K562 (cell line): ENCODE data around the gene RMC1. TPM values are rescaled to one million over a fixed set of nuclear protein-coding genes. Genes with fewer than 3 reads are reported as not detected.

Experiments used
- ATAC-seq: fragments of 200-7000 bp; cut with Tn5 transposase; 3 replicates; pipeline ENCODE4 v1.9.1; 2020; ENCODE audit warnings: moderate library complexity
- Bru-seq: library from RNA; stranded (reverse); fragments of 400-500 nt; gene quantifications from one replicate; lab custom pipeline; 2021; lab: Mats Ljungman, UMichigan
- BruChase-seq, 2 experiments: library from RNA; stranded (reverse); fragments of 400-500 nt; gene quantifications; one replicate each; lab custom pipeline; 2021; lab: Mats Ljungman, UMichigan
- BruUV-seq: library from RNA; stranded (reverse); fragments of 400-500 nt; replicated peaks from 2 replicates; lab custom pipeline; 2021; lab: Mats Ljungman, UMichigan
- CTCF ChIA-PET: fragments of 300-600 bp; formaldehyde crosslinking; extraction: SDS; loops from one replicate; lab custom pipeline; 2021; ENCODE audit warnings: low intra/inter-chr PET ratio; lab: Yijun Ruan, JAX
- POLR2A ChIA-PET: fragments of 300-600, 350-650 bp; sonication (Branson Sonifier 250); formaldehyde crosslinking; extraction: SDS; loops from one replicate; lab custom pipeline; 2021; ENCODE audit warnings: antibody characterized with exemption, inconsistent platforms; lab: Yijun Ruan, JAX
- DNase-seq, 4 experiments: peaks; one replicate each; pipeline versions ENCODE4 v3.0.0 to v3.0.0-alpha.2; 2011 to 2018; ENCODE audit warnings: low spot score in 3 of 4, mixed read lengths in 3 of 4; ENCODE audit errors: extremely low read depth in 1 of 4
- FAIRE-seq: peaks from 2 replicates; lab custom pipeline; 2011; peaks lifted over from hg19 to GRCh38; lab: Jason Lieb, UNC
- H2AFZ ChIP-seq: 2 replicates; pipeline ENCODE4 v1.6.0; 2011; ENCODE audit warnings: low read depth, low read length, control low read depth, inconsistent platforms
- H3K27ac ChIP-seq: fragments of 200-600 bp; 3 replicates; pipeline ENCODE4 v1.8.0; 2011; ENCODE audit warnings: low read depth, mild to moderate bottlenecking, control low read depth, inconsistent platforms, low read length, moderate library complexity, mixed read lengths; ENCODE audit errors: extremely low read depth
- H3K27me3 ChIP-seq, 2 experiments: fragments of 300-600 bp in 1 of 2; 2 replicates in 1 of 2; 3 replicates in 1 of 2; pipeline versions ENCODE4 v1.6.0 to v1.8.0; 2011; ENCODE audit warnings: inconsistent platforms in 2 of 2, low read length in 2 of 2, mild to moderate bottlenecking in 1 of 2, mixed read lengths in 1 of 2, moderate library complexity in 1 of 2; ENCODE audit not compliant: control insufficient read depth in 2 of 2, insufficient read depth in 2 of 2
- H3K36me3 ChIP-seq: fragments of 300-600 bp; 3 replicates; pipeline ENCODE4 v1.8.0; 2011; ENCODE audit warnings: mild to moderate bottlenecking, low read length, inconsistent platforms; ENCODE audit not compliant: control insufficient read depth, insufficient read depth
- H3K4me1 ChIP-seq, 2 experiments: fragments of 200-600 bp in 1 of 2; replicated peaks in 1 of 2; 2 replicates in 1 of 2; 3 replicates in 1 of 2; pipeline versions ENCODE4 v1.5.1 to v1.8.0; 2011; ENCODE audit warnings: inconsistent platforms in 2 of 2, low read length in 2 of 2, mild to moderate bottlenecking in 1 of 2, mixed read lengths in 1 of 2, moderate library complexity in 1 of 2; ENCODE audit not compliant: control insufficient read depth in 2 of 2, insufficient read depth in 2 of 2
- H3K4me2 ChIP-seq: 2 replicates; pipeline ENCODE4 v1.6.1; 2011; ENCODE audit warnings: low read length, control low read depth, inconsistent platforms, mixed read lengths; ENCODE audit not compliant: insufficient read depth
- H3K4me3 ChIP-seq: fragments of 200-600 bp; sonication (generic), shearing (Covaris generic); 2 replicates; pipeline ENCODE4 v1.5.1; 2016; ENCODE audit warnings: control low read depth, inconsistent platforms
- H3K79me2 ChIP-seq: fragments of 200-600 bp; 3 replicates; pipeline ENCODE4 v1.8.0; 2011; ENCODE audit warnings: low read length, inconsistent platforms; ENCODE audit not compliant: control insufficient read depth, insufficient read depth
- H3K9ac ChIP-seq, 2 experiments: 2 replicates each; pipeline versions ENCODE4 v1.6.0 to v1.6.1; 2011; ENCODE audit warnings: low read depth in 2 of 2, low read length in 2 of 2, control low read depth in 1 of 2, inconsistent platforms in 1 of 2, mild to moderate bottlenecking in 1 of 2, mixed read lengths in 1 of 2; ENCODE audit not compliant: insufficient read depth in 1 of 2
- H3K9me1 ChIP-seq: one replicate; pipeline ENCODE4 v1.6.0; 2011; ENCODE audit warnings: inconsistent platforms, mild to moderate bottlenecking, low read length, moderate library complexity; ENCODE audit not compliant: control insufficient read depth, insufficient read depth
- H3K9me3 ChIP-seq: replicated peaks from 2 replicates; pipeline ENCODE4 v1.5.1; 2011; ENCODE audit warnings: low read depth, low read length, inconsistent platforms; ENCODE audit not compliant: control insufficient read depth, insufficient read depth
- H4K20me1 ChIP-seq: replicated peaks from 2 replicates; pipeline ENCODE4 v1.6.1; 2011; ENCODE audit warnings: low read length, inconsistent platforms, mixed read lengths; ENCODE audit not compliant: control insufficient read depth, insufficient read depth
- ARID2 ChIP-seq: fragments of 450-650 bp; IDR thresholded peaks from 2 replicates; pipeline ENCODE4 v1.6.1; 2017; ENCODE audit warnings: antibody characterized with exemption, mild to moderate bottlenecking
- BRD4 ChIP-seq: fragments of 200-600 bp; sonication (generic); IDR thresholded peaks from 2 replicates; pipeline ENCODE4 v1.6.1; 2017; ENCODE audit warnings: inconsistent platforms
- CCAR2 ChIP-seq: fragments of 200-400 bp; formaldehyde crosslinking; IDR thresholded peaks from 2 replicates; pipeline ENCODE4 v1.6.1; 2017; ENCODE audit warnings: mild to moderate bottlenecking, low read depth, low read length
- CHD4 ChIP-seq: fragments of 200-600 bp; sonication (generic); IDR thresholded peaks from 3 replicates; pipeline ENCODE4 v1.6.1; 2012; ENCODE audit warnings: low read depth, mild to moderate bottlenecking, mixed read lengths, low read length, inconsistent platforms; ENCODE audit not compliant: insufficient read depth, insufficient replicate concordance, poor library complexity, severe bottlenecking
- E2F1 ChIP-seq: sonication (generic); formaldehyde crosslinking; IDR thresholded peaks from 2 replicates; pipeline ENCODE4 v1.8.1; 2023; ENCODE audit warnings: mild to moderate bottlenecking, missing genetic modification reagents, moderate library complexity
- EWSR1 ChIP-seq: fragments of 450-650 bp; IDR thresholded peaks from 2 replicates; pipeline ENCODE4 v1.6.1; 2018; ENCODE audit warnings: borderline replicate concordance, mild to moderate bottlenecking, low read depth, moderate library complexity; ENCODE audit not compliant: partially characterized antibody
- HDAC8 ChIP-seq: fragments of 450-650 bp; IDR thresholded peaks from 2 replicates; pipeline ENCODE4 v1.6.1; 2016; ENCODE audit warnings: mild to moderate bottlenecking, missing genetic modification characterization, moderate library complexity, missing compliant biosample characterization
- KLF6 ChIP-seq: fragments of 250-450 bp; sonication (Bioruptor Pico); IDR thresholded peaks from 2 replicates; pipeline ENCODE4 v1.4.0; 2020; ENCODE audit warnings: mild to moderate bottlenecking, moderate library complexity, borderline replicate concordance
- NCOA6 ChIP-seq: fragments of 450-650 bp; IDR thresholded peaks from 2 replicates; pipeline ENCODE4 v1.6.1; 2017; ENCODE audit warnings: mild to moderate bottlenecking
- PHF20 ChIP-seq: fragments of 450-650 bp; IDR thresholded peaks from 2 replicates; pipeline ENCODE4 v1.6.1; 2018; ENCODE audit not compliant: partially characterized antibody
- PTBP1 ChIP-seq: fragments of 200-400 bp; formaldehyde crosslinking; IDR thresholded peaks from 2 replicates; pipeline ENCODE4 v1.6.1; 2017; ENCODE audit warnings: low read depth, low read length
- RFX5 ChIP-seq: IDR thresholded peaks from 2 replicates; pipeline ENCODE4 v1.6.1; 2011; ENCODE audit warnings: low read depth, mild to moderate bottlenecking, improper control_type of control experiment, low read length
- TSC22D4 ChIP-seq: fragments of 450-650 bp; IDR thresholded peaks from 2 replicates; pipeline ENCODE4 v1.6.1; 2016; ENCODE audit warnings: missing genetic modification characterization, missing biosample characterization, control low read depth
- ZNF444 ChIP-seq: fragments of 250-450 bp; sonication (Bioruptor Pico); IDR thresholded peaks from 2 replicates; pipeline ENCODE4 v1.4.0; 2020; ENCODE audit warnings: mild to moderate bottlenecking, moderate library complexity
- ZSCAN29 ChIP-seq: fragments of 450-650 bp; IDR thresholded peaks from 2 replicates; pipeline ENCODE4 v1.6.1; 2017
- whole genome bisulfite sequencing: fragments of 100-300 bp; shearing (Covaris generic); methylation state at CpG from one replicate; pipeline ENCODE4 v1.1.6; 2016; ENCODE audit warnings: low coverage, mixed read lengths; ENCODE audit not compliant: insufficient coverage; ENCODE audit errors: missing lambda C conversion rate; 5-methylcytosine and 5-hydroxymethylcytosine counted together
- in situ Hi-C: fragments of 300-500 bp; cut with MboI; formaldehyde crosslinking; loops from 4 replicates; pipeline ENCODE4 v1.15.0; 2018; ENCODE audit warnings: inconsistent platforms, mixed read lengths
- intact Hi-C: fragments of 100-400 bp; cut with micrococcal nuclease; formaldehyde crosslinking; loops from 2 replicates; pipeline ENCODE4 v1.14.2; 2022
- long read RNA-seq, 3 experiments: library from polyadenylated mRNA in 2 of 3; library from RNA in 1 of 3; unstranded in 2 of 3; stranded (forward) in 1 of 3; transcript quantifications; one replicate each; pipeline ENCODE4 v2.0.0, GENCODE V29; 2019 to 2022
- polyA minus RNA-seq, 3 experiments: library from RNA; depleted of rRNA, polyadenylated mRNA; stranded (reverse); fragments of >200 nt; gene quantifications; 2 replicates each; pipeline ENCODE4 v1.2.3, GENCODE V29; 2011
- polyA plus RNA-seq, 8 experiments: library from polyadenylated mRNA; depleted of rRNA in 4 of 8; stranded (reverse) in 5 of 8; unstranded in 3 of 8; fragments of >200 nt; fragmentation: Nextera tagmentation in 2 of 8; fragmentation: Illumina TruSeq in 1 of 8; extraction: Ambion mirVana in 2 of 8; extraction: Trizol in 1 of 8; gene quantifications; 2 replicates each; pipeline versions ENCODE4 v1.2.1 to v1.2.3, GENCODE V29; 2011 to 2014; ENCODE audit warnings: inconsistent platforms in 1 of 8, missing spikeins in 1 of 8
- total RNA-seq, 7 experiments: library from RNA; depleted of rRNA in 6 of 7; stranded (reverse); fragments of >200 nt in 6 of 7; fragmentation: Illumina TruSeq in 2 of 7; extraction: Trizol in 2 of 7; gene quantifications; 2 replicates each; pipeline versions ENCODE4 v1.2.1 to v1.2.3, GENCODE V29; 2011 to 2021; ENCODE audit warnings: low replicate concordance in 1 of 7

The RMC1 gene
- 65.5 and 73.0 TPM in 2 replicates for total RNA-seq (2011; cell fraction: chromatin; rRNA removed; ENCODE audit: low replicate concordance)
- 31.1 and 40.4 TPM in 2 replicates for total RNA-seq (2011; cell fraction: nucleolus; rRNA removed)
- total RNA-seq (2011; cell fraction: nucleoplasm; rRNA removed) = 34.7 and 39.7 TPM in 2 replicates
- 25.3 and 35.3 TPM in 2 replicates for total RNA-seq (2014; rRNA removed)
- total RNA-seq (2014; rRNA removed; fragmentation: Illumina TruSeq; extraction: Trizol) = 38.6 and 41.6 TPM in 2 replicates
- total RNA-seq (2015; rRNA removed; fragmentation: Illumina TruSeq; extraction: Trizol) = 35.5 and 39.9 TPM in 2 replicates
- 37.1 and 42.1 TPM in 2 replicates for total RNA-seq (2021)
- 20.3 and 40.1 TPM in 2 replicates for polyA plus RNA-seq (2011; rRNA removed)
- polyA plus RNA-seq (2011; cell fraction: cytosol; rRNA removed) = 23.3 and 34.9 TPM in 2 replicates
- 66.0 and 76.2 TPM in 2 replicates for polyA plus RNA-seq (2011; cell fraction: nucleus; rRNA removed)
- polyA plus RNA-seq (2012) = 32.4 and 38.8 TPM in 2 replicates
- 39.0 and 42.4 TPM in 2 replicates for polyA plus RNA-seq (2014; fragmentation: Illumina TruSeq; extraction: Trizol)
- 10 to 100 TPM in 1 of 2 experiments, 1 to 10 TPM in 1; 7.5 to 10.5 TPM for polyA plus RNA-seq (2014; fragmentation: Nextera tagmentation; extraction: Ambion mirVana)
- polyA plus RNA-seq (2014; rRNA removed) = 31.9 and 32.0 TPM in 2 replicates
- polyA minus RNA-seq (2011; rRNA and poly(A)+ RNA removed) = 16.4 and 22.5 TPM in 2 replicates
- 16.3 and 19.6 TPM in 2 replicates for polyA minus RNA-seq (2011; cell fraction: cytosol; rRNA and poly(A)+ RNA removed)
- 17.0 and 21.2 TPM in 2 replicates for polyA minus RNA-seq (2011; cell fraction: nucleus; rRNA and poly(A)+ RNA removed)
- percentile 76 among the genes with signal in this experiment for Bru-seq, nascent RNA
- percentile 80 among the genes with signal in this experiment for BruChase-seq, experiment 1, labeled RNA remaining after a 2-hour chase
- percentile 80 among the genes with signal in this experiment for BruChase-seq, experiment 2, labeled RNA remaining after a 6-hour chase
- long read RNA-seq, experiment 1, transcript RMC1-201 (20 exons, 2,162 nt) = major isoform, 56 of 93 reads
- long read RNA-seq, experiment 1, partial matches to known transcripts = 15 of 93 reads
- long read RNA-seq, experiment 1, other reads (novel, unspliced or antisense) = 21 of 93 reads
- long read RNA-seq, experiment 2, transcript RMC1-201 (20 exons, 2,162 nt) = major isoform, 25 of 38 reads
- long read RNA-seq, experiment 2, partial matches to known transcripts = 3 of 38 reads
- long read RNA-seq, experiment 2, other reads (novel, unspliced or antisense) = 10 of 38 reads
- long read RNA-seq, experiment 3, transcript RMC1-201 (20 exons, 2,162 nt) = major isoform, 22 of 27 reads
- long read RNA-seq, experiment 3, partial matches to known transcripts = 2 of 27 reads
- long read RNA-seq, experiment 3, other reads (novel, unspliced or antisense) = 3 of 27 reads

DNA sequence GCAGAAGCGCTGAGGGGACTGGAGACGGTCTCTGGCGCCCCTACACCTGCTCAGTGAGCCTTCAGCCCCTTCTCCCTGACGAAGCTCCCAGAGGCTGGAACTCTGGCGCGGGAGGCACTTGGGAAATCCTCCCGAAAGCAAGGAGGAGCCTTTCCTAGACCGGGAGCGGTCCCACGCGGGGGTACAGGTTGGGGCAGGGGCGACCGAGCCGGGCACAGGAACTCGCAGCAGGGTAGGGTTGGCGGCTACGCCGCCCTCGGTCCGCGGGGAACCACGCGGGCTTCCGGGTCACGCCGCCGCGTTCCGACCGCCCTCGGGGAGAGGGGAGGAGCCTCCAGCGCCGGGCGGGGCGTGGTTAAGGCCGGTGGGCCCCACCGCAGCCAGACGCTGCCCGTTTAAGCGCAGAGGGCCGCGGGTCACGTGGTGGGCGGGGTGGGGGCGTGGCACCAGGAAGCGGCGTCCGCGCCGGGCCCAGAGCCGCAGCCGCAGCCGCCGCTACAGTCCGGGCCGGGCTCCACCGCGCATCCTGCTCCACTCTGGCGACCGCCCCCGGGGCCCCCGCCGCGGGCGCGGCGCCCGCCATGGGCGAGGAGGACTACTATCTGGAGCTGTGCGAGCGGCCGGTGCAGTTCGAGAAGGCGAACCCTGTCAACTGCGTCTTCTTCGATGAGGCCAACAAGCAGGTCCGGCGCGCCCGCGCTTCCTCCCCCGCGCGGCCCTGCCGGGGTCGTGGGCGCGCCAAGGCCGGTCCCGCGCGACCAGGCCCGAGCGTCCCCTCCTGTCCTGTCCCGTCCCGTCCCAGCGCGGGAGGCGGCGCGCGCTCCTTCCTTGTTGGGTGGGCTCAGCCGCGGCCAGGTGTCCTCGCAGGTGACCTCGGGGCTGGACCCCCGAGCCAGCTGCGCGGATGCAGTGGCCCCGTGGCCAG, at the start of gene RMC1:
TSS of gene RMC1 (plus strand) at position 474 of the 925 bp plus-strand sequence. CDS start at position 582, 108 bp downstream.
- Histone ChIP-seq H3K79me2 (peaks cover 18% of the 10 kb centered on the region), H3K27ac (peak within 1 kb of the TSS; percentile 87), H3K4me2 (peak within 1 kb of the TSS; percentile 89), H4K20me1 (0 out of 2 replicates have a peak, but pooled peaks cover 3% of the 10 kb centered on the region), H3K27me3 (no peaks in the 10 kb centered on the region), H3K4me1 (peaks cover 20 to 21% of the 10 kb centered on the region in 2 experiments; a peak in 4 of 5 replicates), H3K36me3 (peaks cover 27% of the 10 kb centered on the region; the same call in 2 of the 3 replicates), H2AFZ (peak within 1 kb of the TSS; percentile 99), H3K4me3 (peak within 1 kb of the TSS; percentile 84), H3K9ac (peak within 1 kb of the TSS; percentile 84 to 100), H3K9me1 (peaks cover 3% of the 10 kb centered on the region), H3K9me3 (no peaks in the 10 kb centered on the region)
- ChIA-PET CTCF (no interaction called here), POLR2A (interaction anchor here (0.6 to 2.5 kb wide), 5 partner anchors 13 to 541 kb away, joined by 3 to 9 read pairs (median 3); no protein-coding TSS in a partner anchor)
- under 1% methylated on average over 83 of the region's 110 CpGs for WGBS
- ATAC-seq (peak; percentile 92), DNase-seq (peak; percentile 98), FAIRE-seq (peak; percentile 68)
- in situ Hi-C loops = loop anchor here (10.0 kb wide), 1 partner anchor 212 kb away; no protein-coding TSS in a partner anchor
- no TSS peak for BruUV-seq
- intact Hi-C loops = loop anchor here (1.0 to 10.0 kb wide), 6 partner anchors 207 to 706 kb away; partner anchors contain the start of gene CABLES1
- no peak for TF ChIP-seq CHD4
- no peak for TF ChIP-seq NCOA6
- TF ChIP-seq BRD4 = no peak
- TF ChIP-seq E2F1 (CRISPR knock-in tag) = peak; percentile 63
- TF ChIP-seq HDAC8 (tag) = no peak
- TF ChIP-seq RFX5 = peak; percentile 42; the same call in 1 of the 2 replicates
- TF ChIP-seq EWSR1 = no peak
- TF ChIP-seq PTBP1 = no peak
- TF ChIP-seq TSC22D4 (tag) = no peak
- TF ChIP-seq PHF20 = peak; percentile 89
- TF ChIP-seq KLF6 = 0 out of 2 replicates have a peak, but pooled peaks have one; percentile 23
- peak; percentile 75; the same call in 1 of the 2 replicates for TF ChIP-seq ZSCAN29
- no peak for TF ChIP-seq ARID2
- no peak for TF ChIP-seq ZNF444 (CRISPR knock-in tag)
- TF ChIP-seq CCAR2 = no peak
